Measurements from ENCODE around the gene MDH1B. TPM values are rescaled to one million over a fixed set of nuclear protein-coding genes. Genes with fewer than 3 reads are reported as not detected.

Gene MDH1B
- total RNA-seq, 1 experiment from 2014 or later: 1.9 TPM

GRCh38 chr2:206688453-206688852 lies 76.7 kb downstream of the MDH1B start:
- POLR2A ChIA-PET: no interaction called here
- Mint-ChIP-seq H3K4me3 (no peak overlapping the region), H3K27me3 (ENCODE audit: low read depth) (no peaks in the 10 kb centered on the region), H3K4me1 (no peaks in the 10 kb centered on the region), H3K36me3 (no peaks in the 10 kb centered on the region), H3K9me3 (no peaks in the 10 kb centered on the region), H3K27ac (no peak overlapping the region)
- DNase-seq (ENCODE audit: low spot score): no peak
- no peak for ATAC-seq
- CTCF ChIA-PET: no interaction called here
- TF ChIP-seq ZNF423 (CRISPR knock-in tag; IDR thresholded peaks at IDR 0.05): no peak

Small RNA genes within 50 kb of the gene (microRNA-seq; reads per million reads assigned to microRNA genes)
- gene MIR3130-1 (ENCODE audit: borderline number of aligned reads) (not detected), gene MIR3130-2 (ENCODE audit: borderline number of aligned reads) (not detected)

Other genes starting within 250 kb of the MDH1B start
- not detected in 3 replicates for gene FAM237A, start 122.8 kb downstream of the MDH1B start, total RNA-seq (2021)
- gene DYTN, start 46.9 kb downstream of the MDH1B start, total RNA-seq (2021): not detected in 3 replicates
- gene FASTKD2, start 278 bp upstream of the MDH1B start, total RNA-seq (2021): 26.2 to 33.7 TPM (median 26.3 TPM) in 3 replicates
- gene CPO, start 174.2 kb upstream of the MDH1B start, total RNA-seq (2021): 0.37 to 1.2 TPM (median 0.46 TPM) in 3 replicates